Pancreas (tissue), 10 donors: ENCODE measurements around the gene CDKAL1. TPM values are rescaled to one million over a fixed set of nuclear protein-coding genes. Genes with fewer than 3 reads are reported as not detected.
"Not testable (repeated sequence)": the region's sequence is repeated elsewhere in the genome, so short reads cannot be mapped to it uniquely, and the experiment has no call there.

Experiments
- ATAC-seq, 4 donors: fragments of 200-7000 bp; cut with Tn5 transposase; one replicate each; pipeline versions ENCODE4 v1.8.0 to v1.9.1; 2020; ENCODE audit warnings: mild to moderate bottlenecking in 4 of 4, moderate library complexity in 4 of 4
- DNase-seq, 6 donors: peaks; one replicate each; pipeline ENCODE4 v3.0.0-alpha.2; 2020
- FAIRE-seq: peaks from 2 replicates; lab custom pipeline; 2012; peaks lifted over from hg19 to GRCh38; lab: Jason Lieb, UNC
- H3K27ac ChIP-seq, 4 donors: fragments of 200-600 bp; sonication (generic); 1 replicate in 3 of 4; 2 replicates in 1 of 4; pipeline versions ENCODE4 v1.5.0 to v1.8.0; 2020
- H3K27me3 ChIP-seq, 4 donors: fragments of 200-600 bp; one replicate each; pipeline ENCODE4 v1.8.0; 2021
- H3K36me3 ChIP-seq, 3 donors: fragments of 200-600 bp; sonication (generic) in 1 of 3; one replicate each; pipeline versions ENCODE4 v1.5.0 to v1.8.0; 2020 to 2021
- H3K4me1 ChIP-seq, 3 donors: fragments of 200-600 bp; one replicate each; pipeline ENCODE4 v1.8.0; 2021
- H3K4me3 ChIP-seq, 4 donors: fragments of 200-600 bp; sonication (generic) in 2 of 4; one replicate each; pipeline versions ENCODE4 v1.5.0 to v1.8.0; 2020 to 2021
- H3K9me3 ChIP-seq, 4 donors: fragments of 200-600 bp; one replicate each; pipeline ENCODE4 v1.8.0; 2021
- CTCF ChIP-seq, 4 donors: fragments of 200-600 bp; sonication (generic) in 3 of 4; IDR thresholded peaks; one replicate each; pipeline versions ENCODE4 v1.5.0 to v1.8.0; 2021; ENCODE audit warnings: antibody characterized with exemption in 4 of 4
- WGBS, 2 donors: extraction: QIAGEN DNeasy Blood & Tissue Kit; methylation state at CpG; one replicate each; pipeline ENCODE4 v1.1.7; 2013; 5-methylcytosine and 5-hydroxymethylcytosine counted together
- intact Hi-C, 3 donors: fragments of 100-400 bp; cut with DNase I; formaldehyde crosslinking; loops; one replicate each; pipeline versions ENCODE4 v1.11.1 to v1.14.2; 2022
- polyA plus RNA-seq, 2 donors: library from polyadenylated mRNA; stranded (reverse); fragments of 200-250 nt; gene quantifications; one replicate each; pipeline ENCODE4 v1.2.3, GENCODE V29; 2013
- total RNA-seq, 6 donors: library from RNA; stranded (reverse); fragmentation: NEBNext Ultra II Directional in 4 of 6; extraction: Animal tissue kit (Norgen Biotek cat#: 25700) in 4 of 6; gene quantifications; one replicate each; pipeline versions ENCODE4 v1.2.1 to v1.2.4, GENCODE V29; 2021 to 2023
- donor health status: healthy with polysubstance abuse.
- donor health status: DM: no; HTN: no; CAD: no; lungs with moderate emphysema.
- donor health status: DM: no; HTN: no; CAD: no.
- donor health status: control.
- donor health status: control.
- donor health status: Bipolar disorder and iron deficiency.
- donor health status: DM: yes; HTN: yes; CAD: no.
- donor health status: DM: no; HTN: no; CAD: no.
- donor health status: DM: no; HTN: no; CAD: no.
- donor health status: DM: yes; HTN: yes; CAD: no.

The CDKAL1 gene
- total and polyA plus RNA-seq, 8 donors, result 3.3 to 11.7 (median 8.2) TPM

- intact Hi-C loops, result no loop called here
- Histone ChIP-seq H3K27ac (no peak overlapping the region), H3K27me3 (no peaks in the 10 kb centered on the region), H3K4me1 (no peaks in the 10 kb centered on the region), H3K36me3 (no peaks in the 10 kb centered on the region), H3K9me3 (no peaks in the 10 kb centered on the region), H3K4me3 (no peak overlapping the region)
- no peak for TF ChIP-seq CTCF (IDR thresholded peaks at IDR 0.05)
- FAIRE-seq (no peak), DNase-seq (no peak), ATAC-seq (no peak)
- 86 to 98% methylated on average over 6 of the region's 6 CpGs for WGBS, 2 donors
These were observed 190.4 kb downstream of the CDKAL1 start for GRCh38 chr6:20724443-20725190.

- 92 to 96% methylated on average over 3 of the region's 3 CpGs for WGBS, 2 donors
- FAIRE-seq, intact Hi-C loops, DNase-seq, H3K9me3 ChIP-seq, H3K27ac ChIP-seq, H3K27me3 ChIP-seq, H3K36me3 ChIP-seq, ATAC-seq, H3K4me3 ChIP-seq, H3K4me1 ChIP-seq: not testable (repeated sequence)
These were observed 191.0 kb downstream of the CDKAL1 start for GRCh38 chr6:20725235-20725634.

- no peak overlapping the region for H3K4me3 ChIP-seq
- no peaks in the 10 kb centered on the region for H3K27me3 ChIP-seq
- ATAC-seq, result no peak
- intact Hi-C loops, result no loop called here
- DNase-seq, result no peak
- no peaks in the 10 kb centered on the region for H3K4me1 ChIP-seq
- H3K27ac ChIP-seq, result no peak overlapping the region
- no peaks in the 10 kb centered on the region for H3K9me3 ChIP-seq
- H3K36me3 ChIP-seq, result no peaks in the 10 kb centered on the region
- 90 to 91% methylated on average over 1 of the region's 1 CpG for WGBS, 2 donors
- no peak for FAIRE-seq
- TF ChIP-seq CTCF (IDR thresholded peaks at IDR 0.05), result no peak
These were observed 194.8 kb downstream of the CDKAL1 start for GRCh38 chr6:20729086-20729485.

- H3K27ac ChIP-seq, FAIRE-seq, ATAC-seq, H3K36me3 ChIP-seq, H3K9me3 ChIP-seq, H3K27me3 ChIP-seq, H3K4me3 ChIP-seq, intact Hi-C loops, H3K4me1 ChIP-seq, DNase-seq: not testable (repeated sequence)
- WGBS, 2 donors, result 93 to 97% methylated on average over 8 of the region's 8 CpGs
These were observed 198.1 kb downstream of the CDKAL1 start for GRCh38 chr6:20732362-20732761.

- H3K4me3 ChIP-seq, result no peak overlapping the region
- no peaks in the 10 kb centered on the region for H3K4me1 ChIP-seq
- WGBS, 2 donors, result 65 to 71% methylated on average over 3 of the region's 3 CpGs
- no peaks in the 10 kb centered on the region for H3K36me3 ChIP-seq
- TF ChIP-seq CTCF (IDR thresholded peaks at IDR 0.05), result no peak
- DNase-seq (no peak), ATAC-seq (no peak), FAIRE-seq (no peak)
- no peaks in the 10 kb centered on the region for H3K27me3 ChIP-seq
- H3K27ac ChIP-seq, result no peak overlapping the region
- no peaks in the 10 kb centered on the region for H3K9me3 ChIP-seq
- intact Hi-C loops, result no loop called here
These were observed 198.6 kb downstream of the CDKAL1 start for GRCh38 chr6:20732896-20733295.

- Histone ChIP-seq H3K4me3 (no peak overlapping the region), H3K4me1 (no peaks in the 10 kb centered on the region), H3K27ac (no peak overlapping the region), H3K36me3 (no peaks in the 10 kb centered on the region), H3K27me3 (no peaks in the 10 kb centered on the region), H3K9me3 (no peaks in the 10 kb centered on the region)
- no peak for TF ChIP-seq CTCF (IDR thresholded peaks at IDR 0.05)
- intact Hi-C loops, result no loop called here
- ATAC-seq (no peak), DNase-seq (no peak), FAIRE-seq (no peak)
- WGBS, 2 donors, result 89 to 92% methylated on average over 3 of the region's 3 CpGs
These were observed 203.7 kb downstream of the CDKAL1 start for GRCh38 chr6:20737912-20738311.
